HG03342 (cell line): ENCODE measurements around the gene ICAM3.
"Not testable (repeated sequence)": the region's sequence is repeated elsewhere in the genome, so short reads cannot be mapped to it uniquely, and the experiment has no call there.

ENCODE experiments used
- ATAC-seq: cut with Tn5 transposase; IDR thresholded peaks from one replicate; pipeline ENCODE4 v1.9.1; 2021; ENCODE audit warnings: mild to moderate bottlenecking, moderate library complexity; ENCODE audit not compliant: unreplicated experiment

The ICAM3 gene, protein sequence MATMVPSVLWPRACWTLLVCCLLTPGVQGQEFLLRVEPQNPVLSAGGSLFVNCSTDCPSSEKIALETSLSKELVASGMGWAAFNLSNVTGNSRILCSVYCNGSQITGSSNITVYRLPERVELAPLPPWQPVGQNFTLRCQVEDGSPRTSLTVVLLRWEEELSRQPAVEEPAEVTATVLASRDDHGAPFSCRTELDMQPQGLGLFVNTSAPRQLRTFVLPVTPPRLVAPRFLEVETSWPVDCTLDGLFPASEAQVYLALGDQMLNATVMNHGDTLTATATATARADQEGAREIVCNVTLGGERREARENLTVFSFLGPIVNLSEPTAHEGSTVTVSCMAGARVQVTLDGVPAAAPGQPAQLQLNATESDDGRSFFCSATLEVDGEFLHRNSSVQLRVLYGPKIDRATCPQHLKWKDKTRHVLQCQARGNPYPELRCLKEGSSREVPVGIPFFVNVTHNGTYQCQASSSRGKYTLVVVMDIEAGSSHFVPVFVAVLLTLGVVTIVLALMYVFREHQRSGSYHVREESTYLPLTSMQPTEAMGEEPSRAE

DNA sequence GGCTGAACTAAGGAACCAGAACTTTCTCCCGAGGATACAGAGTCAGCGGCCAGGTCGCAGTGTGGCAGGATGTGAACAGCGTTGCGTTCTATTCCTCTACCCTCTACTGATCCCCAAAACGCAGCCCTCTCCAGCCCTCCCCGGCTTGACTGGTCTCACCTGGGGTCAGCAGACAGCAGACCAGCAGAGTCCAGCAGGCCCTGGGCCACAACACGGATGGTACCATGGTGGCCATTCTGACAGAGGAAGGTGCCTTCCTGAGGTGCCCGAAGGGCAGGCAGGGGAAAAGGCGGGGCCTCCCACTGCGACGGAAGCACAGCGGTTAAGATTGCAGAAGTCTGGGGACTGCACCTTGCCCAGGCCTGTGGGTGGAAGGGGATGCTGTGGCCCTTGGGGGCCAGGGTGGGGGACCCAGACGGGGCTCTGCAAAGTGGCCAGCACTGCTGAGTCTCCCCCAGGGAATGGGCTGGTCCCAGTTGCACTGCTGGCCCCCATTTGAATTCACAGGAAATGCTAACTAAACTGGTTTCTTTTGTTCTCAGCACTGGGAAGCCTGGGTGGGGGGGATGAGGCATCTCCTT, at the start of gene ICAM3:
TSS of gene ICAM3 (minus strand) at position 245 of the 581 bp plus-strand sequence. CDS start at position 235, 10 bp downstream.
- ATAC-seq, result no peak

DNA sequence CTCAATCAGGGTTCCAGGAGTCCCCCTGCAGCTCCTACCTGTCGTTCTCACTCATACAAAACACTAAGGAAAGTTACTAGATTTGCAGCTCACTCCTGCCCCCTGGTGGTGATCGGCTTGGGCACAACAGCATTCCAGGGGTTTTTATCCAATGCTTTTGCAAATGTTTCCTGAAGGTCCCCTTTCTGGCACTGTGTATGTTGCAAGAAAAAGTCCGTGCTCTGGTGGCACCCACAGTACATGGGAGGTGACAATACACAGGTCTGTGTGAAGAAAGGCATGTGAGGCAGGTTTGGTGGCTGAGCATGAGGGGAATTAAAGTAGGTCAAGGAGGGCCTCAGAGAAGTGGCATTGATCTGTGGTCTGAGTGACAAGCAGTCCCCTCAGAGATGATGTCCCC, 49.5 kb upstream of the ICAM3 start:
- no peak for ATAC-seq

DNA sequence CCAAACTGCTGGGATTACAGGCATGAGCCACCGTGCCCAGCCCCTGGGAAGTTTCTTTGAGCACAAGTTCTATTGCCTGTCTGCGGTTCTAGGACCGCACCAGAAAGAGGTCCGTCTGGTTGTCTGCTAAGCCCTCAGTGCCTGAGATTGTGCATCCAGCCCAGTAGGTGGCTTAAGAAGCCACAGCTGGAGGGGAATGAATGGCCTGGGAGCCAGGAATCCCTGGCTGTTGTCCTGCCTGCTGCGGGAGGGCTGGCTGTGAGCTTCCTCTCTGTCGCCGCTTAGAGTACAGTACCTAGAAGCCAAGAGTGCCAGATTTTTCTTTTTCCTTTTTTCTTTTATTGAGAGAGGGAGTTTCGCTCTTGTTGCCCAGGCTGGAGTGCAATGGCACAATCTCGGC, 45.2 kb upstream of the ICAM3 start:
- no peak for ATAC-seq

DNA sequence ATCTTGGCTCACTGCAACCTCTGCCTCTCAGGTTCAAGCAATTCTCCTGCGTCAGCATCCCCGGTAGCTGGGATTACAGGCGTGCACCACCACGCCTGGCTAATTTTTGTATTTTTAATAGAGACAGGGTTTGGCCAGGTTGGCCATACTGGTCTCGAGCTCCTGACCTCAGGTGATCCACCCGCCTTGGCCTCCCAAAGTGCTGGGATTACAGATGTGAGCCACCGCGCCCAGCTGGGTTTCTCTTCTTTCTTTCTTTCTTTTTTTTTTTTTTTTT, 43.7 kb upstream of the ICAM3 start:
- not testable (repeated sequence) for ATAC-seq

DNA sequence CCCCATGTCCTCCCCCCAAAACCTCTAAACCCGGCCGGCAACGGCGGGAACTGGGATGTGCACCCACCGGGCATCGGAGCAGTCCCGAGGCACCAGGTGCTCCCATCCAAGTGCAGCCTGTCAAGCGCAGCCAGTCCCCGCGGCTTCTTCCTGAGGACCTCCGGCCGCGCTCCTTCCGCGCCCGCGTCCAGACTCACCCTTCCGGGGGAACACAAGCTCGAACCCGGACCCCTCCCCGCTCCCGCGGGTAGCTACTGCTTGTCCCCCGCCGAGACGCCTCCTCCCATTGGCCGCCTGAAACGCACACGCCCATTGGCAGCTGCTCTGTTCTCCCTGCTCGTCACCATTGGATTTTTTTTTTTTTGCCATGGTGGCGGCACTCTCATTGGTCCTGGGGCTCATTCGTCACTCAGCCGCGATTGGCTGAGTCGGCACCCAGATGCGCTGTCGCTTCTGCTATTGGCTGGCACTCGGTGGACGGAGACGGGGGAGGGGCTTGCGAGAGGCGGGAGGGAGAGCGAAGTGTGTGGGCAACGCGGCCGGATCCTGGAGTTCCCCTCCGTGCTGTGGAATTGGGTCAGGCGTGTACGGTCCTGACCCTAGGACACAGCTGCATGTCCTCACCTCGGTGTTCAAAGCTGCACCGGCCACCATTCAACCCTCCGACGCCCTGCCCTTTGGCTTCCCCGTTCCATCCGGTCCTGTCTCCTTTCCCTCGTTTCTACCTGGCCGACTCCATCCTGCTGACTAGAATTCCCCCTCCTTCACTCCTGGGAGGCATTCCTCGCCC, 41.1 kb upstream of the ICAM3 start, which contains the start of gene TYK2:
TSS of gene TYK2 (minus strand) at position 260 of the 790 bp plus-strand sequence. CDS start 2,166 bp downstream, outside the sequence.
- ATAC-seq, result peak; percentile 91

DNA sequence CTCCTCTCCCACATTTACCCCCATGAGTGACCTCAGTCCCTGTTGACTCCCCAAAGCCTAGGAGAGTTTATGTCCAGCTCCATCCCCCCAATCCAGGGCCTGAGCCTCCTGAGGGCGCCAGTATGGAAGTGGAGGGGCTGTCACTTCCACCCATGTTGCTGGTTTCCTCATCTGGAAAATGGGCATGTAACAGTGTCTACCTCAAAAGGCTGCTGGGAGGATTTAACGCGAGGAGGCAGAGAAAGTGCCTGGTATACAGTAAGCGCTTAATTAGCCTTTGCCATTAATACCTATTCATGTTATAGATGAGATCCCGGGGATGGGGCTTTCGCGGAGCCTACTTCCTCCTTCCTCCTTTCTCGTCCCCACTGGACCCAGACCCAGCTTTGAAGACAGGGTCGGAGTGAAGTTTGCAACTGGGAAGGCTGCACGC, 40.5 kb upstream of the ICAM3 start:
- ATAC-seq, result no peak

GRCh38 chr19:10378124-10378523, 38.7 kb upstream of the ICAM3 start:
- ATAC-seq, result no peak

GRCh38 chr19:10377140-10377640, 37.8 kb upstream of the ICAM3 start:
- not testable (repeated sequence) for ATAC-seq

DNA sequence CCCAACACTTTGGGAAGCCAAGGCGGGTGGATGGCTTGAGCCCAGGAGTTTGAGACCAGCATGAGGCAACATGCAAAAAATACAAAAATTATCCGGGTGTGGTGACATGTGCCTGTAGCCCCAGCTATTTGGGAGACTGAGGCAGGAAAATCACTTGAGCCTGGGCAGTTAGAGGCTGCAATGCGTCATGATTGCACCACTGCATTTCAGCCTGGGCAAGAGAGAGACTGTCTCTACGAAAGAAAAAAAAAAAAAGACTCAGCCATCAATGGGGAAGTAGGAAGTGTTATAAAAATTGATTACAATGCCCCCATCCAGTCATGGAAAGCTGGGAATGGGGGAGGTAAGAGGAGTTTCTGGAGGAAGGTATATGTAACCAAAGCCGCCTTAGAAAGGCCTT, 35.5 kb upstream of the ICAM3 start:
- ATAC-seq, result no peak

DNA sequence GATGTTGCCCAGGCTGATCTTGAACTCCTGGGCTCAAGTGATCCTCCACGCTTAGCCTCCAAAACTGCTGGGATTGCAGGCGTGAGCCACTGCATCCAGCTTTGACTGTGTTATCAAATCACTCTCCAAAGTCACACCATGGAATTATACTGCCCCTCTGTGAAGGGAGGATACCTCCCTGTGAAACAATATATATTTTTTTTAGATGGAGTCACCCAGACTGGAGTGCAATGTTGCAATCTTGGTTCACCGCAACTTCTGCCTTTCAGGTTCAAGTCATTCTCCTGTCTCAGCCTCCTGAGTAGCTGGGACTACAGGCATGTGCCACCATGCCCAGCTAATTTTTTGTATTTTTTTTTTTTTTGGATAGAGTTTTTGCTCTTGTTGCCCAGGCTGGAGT, 33.3 kb upstream of the ICAM3 start:
- ATAC-seq, result no peak

DNA sequence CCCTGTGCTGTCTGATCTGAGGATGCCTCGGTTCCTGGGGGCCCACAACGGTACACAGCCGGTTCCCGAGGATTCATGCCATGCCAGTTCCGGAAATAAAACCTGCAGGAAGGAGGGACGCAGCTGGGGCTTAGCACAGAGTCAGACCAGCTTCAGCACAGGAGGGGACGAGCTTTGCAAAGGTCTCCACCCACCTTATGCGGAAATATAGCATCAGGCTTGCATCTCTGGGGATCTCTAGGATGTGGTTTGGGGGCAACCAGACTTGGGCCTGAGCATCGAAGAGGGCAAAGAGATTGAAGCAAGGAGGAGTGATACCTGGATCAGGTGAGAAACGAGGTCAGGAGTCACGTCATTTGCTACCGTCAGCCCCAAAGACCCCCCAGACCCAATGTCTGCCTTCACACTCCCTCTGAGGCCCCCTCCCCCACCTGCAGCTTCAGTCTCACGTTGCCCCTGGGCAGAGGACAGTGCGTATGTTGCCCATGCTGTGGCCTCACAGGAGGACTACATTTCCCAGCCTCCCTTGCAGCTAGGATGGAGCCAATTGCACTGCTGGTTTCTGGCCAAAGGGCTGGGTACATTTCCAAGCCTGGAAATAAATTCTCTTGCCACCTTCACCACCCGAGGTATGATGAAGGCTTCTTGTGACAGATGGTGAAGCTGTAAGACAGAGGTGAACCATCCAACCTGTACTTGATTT, 28.8 kb upstream of the ICAM3 start:
- ATAC-seq, result no peak

- ATAC-seq, result not testable (repeated sequence)
Measured at GRCh38 chr19:10366950-10367512, 27.6 kb upstream of the ICAM3 start.

- no peak for ATAC-seq
Measured at GRCh38 chr19:10365518-10365917, 26.1 kb upstream of the ICAM3 start.

DNA sequence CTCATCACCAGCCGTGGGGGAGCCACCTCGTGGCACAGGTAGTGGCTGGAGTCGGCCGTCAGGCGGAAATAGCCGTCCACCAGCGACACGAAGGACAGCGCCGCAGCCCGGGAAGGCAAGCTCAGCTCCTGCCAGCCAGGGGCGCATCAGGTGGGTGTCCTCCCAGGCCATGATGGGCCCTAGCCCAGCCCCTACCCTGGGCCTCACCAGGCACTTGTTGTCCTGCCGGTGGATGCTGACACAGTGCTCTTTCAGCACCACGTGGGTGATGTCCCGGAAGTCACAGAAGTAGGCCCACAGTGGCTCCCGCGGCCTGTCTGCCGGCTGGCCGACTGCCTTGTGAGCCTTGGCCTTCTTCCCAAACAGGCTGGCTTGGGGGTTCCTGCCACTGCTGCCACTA, 25.2 kb upstream of the ICAM3 start:
- ATAC-seq, result no peak

- no peak for ATAC-seq
Measured at GRCh38 chr19:10363789-10364281, 24.4 kb upstream of the ICAM3 start.

DNA sequence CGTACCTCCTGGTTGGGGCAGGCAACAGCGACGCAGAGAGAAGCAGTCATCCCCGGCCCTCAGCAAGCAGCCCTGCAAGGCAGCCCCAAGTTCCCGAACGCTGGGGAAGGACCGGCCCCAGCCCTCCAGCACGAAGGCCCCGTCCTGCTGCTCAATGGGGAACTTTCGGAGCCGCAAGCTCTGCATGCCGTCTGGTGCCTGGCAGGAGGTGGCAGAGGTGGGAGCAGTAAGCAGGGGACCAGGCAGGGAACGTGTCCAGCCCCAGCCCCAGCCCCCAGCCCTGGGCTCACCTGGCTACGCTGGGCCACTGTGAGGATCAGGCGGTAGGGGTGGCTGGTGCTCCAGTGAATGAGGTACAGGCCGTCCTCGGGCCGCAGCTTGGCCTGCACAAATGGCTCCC, 22.8 kb upstream of the ICAM3 start:
- no peak for ATAC-seq

DNA sequence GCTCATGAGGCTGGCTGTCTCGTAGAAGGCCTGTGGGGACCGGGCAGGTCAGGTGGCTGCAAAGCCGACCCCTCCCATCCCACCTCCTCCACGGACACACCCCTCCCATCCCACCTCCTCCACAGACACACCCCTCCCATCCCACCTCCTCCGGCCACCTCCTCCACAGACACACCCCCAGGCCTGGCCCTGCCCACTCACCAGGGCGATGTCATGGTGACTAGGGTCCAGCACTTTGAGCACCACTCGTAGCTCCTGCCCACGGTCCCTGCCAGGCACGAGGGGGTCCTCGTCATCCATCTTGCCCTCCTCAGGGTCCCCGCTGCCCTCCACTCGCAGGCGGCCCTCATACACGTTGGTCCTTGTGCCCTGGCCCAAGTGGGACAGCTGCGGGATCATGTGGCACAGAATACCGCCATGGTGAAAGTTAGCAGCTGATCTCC, 22.2 kb upstream of the ICAM3 start:
- ATAC-seq, result no peak

DNA sequence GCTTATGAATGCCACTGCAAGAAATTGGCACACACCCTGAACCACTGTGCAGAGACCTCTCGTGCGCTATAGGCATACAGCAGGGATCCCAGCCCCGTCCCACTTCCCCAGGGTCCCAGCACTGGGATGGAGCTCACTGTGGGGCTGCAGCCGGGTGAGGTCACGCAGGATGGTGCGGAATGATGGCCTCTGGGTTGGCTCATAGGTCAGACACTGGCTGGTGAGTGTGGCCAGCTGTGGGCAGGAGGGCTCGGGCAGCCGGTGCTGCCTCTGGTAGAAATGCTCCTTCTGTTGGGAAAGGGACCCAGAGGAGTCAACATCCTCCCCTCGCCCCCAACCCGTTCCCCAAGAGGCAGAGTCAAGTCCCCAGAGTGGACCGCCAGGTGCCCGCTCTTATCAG, 17.0 kb upstream of the ICAM3 start:
- ATAC-seq, result no peak

DNA sequence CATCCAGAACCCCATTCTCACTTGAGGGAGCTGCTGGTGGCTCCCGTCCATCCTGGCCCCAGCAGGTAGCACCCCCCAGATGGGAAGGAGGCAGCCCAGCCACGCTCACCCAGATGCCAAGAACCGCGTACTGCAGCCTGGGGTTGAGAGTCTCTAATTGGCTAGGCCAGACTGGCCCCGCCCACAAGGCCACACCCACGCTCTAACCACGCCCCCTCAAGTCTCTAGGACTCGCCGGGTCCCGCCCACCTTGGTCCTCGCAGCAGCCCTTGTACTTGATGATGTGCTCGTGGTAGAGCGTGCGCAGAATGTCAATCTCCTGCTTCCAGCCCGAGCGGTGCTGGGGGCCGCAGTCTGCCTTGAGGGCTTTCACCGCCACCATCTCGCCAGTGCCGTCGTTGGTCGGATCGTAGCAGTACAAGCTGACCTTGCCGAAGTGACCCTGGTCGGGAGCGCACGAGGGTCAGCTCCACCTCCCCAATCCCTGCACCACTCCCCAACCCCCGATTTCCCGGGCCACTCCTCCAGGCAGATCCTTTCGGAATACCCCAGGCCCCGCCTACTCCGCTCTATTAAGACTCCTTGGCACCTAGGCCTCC, 14.5 kb upstream of the ICAM3 start:
- no peak for ATAC-seq
